GM18868 (cell line): ENCODE results near the gene HSD17B8.

Experiments used
- ATAC-seq: cut with Tn5 transposase; IDR thresholded peaks from one replicate; pipeline ENCODE4 v1.9.1; 2021; ENCODE audit warnings: mild to moderate bottlenecking, moderate library complexity; ENCODE audit not compliant: unreplicated experiment

Gene HSD17B8

GRCh38 chr6:33191383-33192104 is 12.9 kb upstream of the HSD17B8 start:
- ATAC-seq = no peak

GRCh38 chr6:33192105-33192646 is 12.3 kb upstream of the HSD17B8 start, which contains the start of gene COL11A2:
COL11A2 (minus strand) TSS chr6:33192467; CDS start chr6:33192240, 227 bp downstream.
- no peak for ATAC-seq

- no peak for ATAC-seq
Observed at GRCh38 chr6:33192671-33193602, 11.5 kb upstream of the HSD17B8 start.

GRCh38 chr6:33193619-33194018 is 10.8 kb upstream of the HSD17B8 start:
- ATAC-seq = no peak

- ATAC-seq = no peak
Observed at GRCh38 chr6:33194431-33194979, 9.9 kb upstream of the HSD17B8 start.

- no peak for ATAC-seq
Observed at GRCh38 chr6:33195304-33196165, 8.9 kb upstream of the HSD17B8 start.

- ATAC-seq = no peak
Observed at GRCh38 chr6:33197431-33198048, 6.9 kb upstream of the HSD17B8 start.

- ATAC-seq = no peak
Observed at GRCh38 chr6:33198159-33198852, 6.1 kb upstream of the HSD17B8 start.

- no peak for ATAC-seq
Observed at GRCh38 chr6:33198853-33199436, 5.5 kb upstream of the HSD17B8 start.

- peak; percentile 24 for ATAC-seq
Observed at GRCh38 chr6:33199687-33200218, 4.7 kb upstream of the HSD17B8 start.

GRCh38 chr6:33200219-33201146 is 4.0 kb upstream of the HSD17B8 start, which contains the start of the genes RXRB and SLC39A7:
RXRB (minus strand) TSS chr6:33200665; CDS start chr6:33200476, 189 bp downstream.
SLC39A7 (plus strand) TSS chr6:33200867; CDS start chr6:33201246, 379 bp downstream.
- ATAC-seq = peak; percentile 54

- ATAC-seq = no peak
Observed at GRCh38 chr6:33201147-33201545, 3.3 kb upstream of the HSD17B8 start.

- ATAC-seq = no peak
Observed at GRCh38 chr6:33201935-33202334, 2.5 kb upstream of the HSD17B8 start.

GRCh38 chr6:33202799-33203198 is 1.7 kb upstream of the HSD17B8 start:
- ATAC-seq = no peak

GRCh38 chr6:33203443-33204164 is 851 bp upstream of the HSD17B8 start:
- no peak for ATAC-seq

GRCh38 chr6:33204165-33204414 is 365 bp upstream of the HSD17B8 start:
- no peak for ATAC-seq
